ENCODE data around the gene PRKRA.

DNA sequence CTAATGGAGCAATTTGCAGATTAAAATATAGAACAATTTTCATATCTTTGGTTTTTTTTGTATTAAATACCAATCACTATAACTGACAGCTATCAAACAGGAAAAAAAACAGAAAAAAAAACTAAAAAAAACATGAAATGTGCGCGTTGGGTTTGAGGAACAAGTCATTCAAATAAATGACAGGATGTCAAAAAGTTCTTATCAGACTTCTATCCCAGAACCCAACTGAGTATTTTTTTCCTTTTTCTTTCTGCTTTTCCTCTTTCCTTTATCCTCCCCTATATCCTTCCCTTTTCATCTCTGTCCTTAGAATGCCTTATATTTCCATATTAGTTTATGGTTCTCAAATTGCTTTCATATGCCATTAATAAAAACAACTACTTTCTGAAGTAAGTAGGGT is 14.3 kb downstream of the PRKRA start:
- TF ChIP-seq POLR2A (IDR thresholded peaks at IDR 0.05) = no peak
- TF ChIP-seq, protein P1, sequence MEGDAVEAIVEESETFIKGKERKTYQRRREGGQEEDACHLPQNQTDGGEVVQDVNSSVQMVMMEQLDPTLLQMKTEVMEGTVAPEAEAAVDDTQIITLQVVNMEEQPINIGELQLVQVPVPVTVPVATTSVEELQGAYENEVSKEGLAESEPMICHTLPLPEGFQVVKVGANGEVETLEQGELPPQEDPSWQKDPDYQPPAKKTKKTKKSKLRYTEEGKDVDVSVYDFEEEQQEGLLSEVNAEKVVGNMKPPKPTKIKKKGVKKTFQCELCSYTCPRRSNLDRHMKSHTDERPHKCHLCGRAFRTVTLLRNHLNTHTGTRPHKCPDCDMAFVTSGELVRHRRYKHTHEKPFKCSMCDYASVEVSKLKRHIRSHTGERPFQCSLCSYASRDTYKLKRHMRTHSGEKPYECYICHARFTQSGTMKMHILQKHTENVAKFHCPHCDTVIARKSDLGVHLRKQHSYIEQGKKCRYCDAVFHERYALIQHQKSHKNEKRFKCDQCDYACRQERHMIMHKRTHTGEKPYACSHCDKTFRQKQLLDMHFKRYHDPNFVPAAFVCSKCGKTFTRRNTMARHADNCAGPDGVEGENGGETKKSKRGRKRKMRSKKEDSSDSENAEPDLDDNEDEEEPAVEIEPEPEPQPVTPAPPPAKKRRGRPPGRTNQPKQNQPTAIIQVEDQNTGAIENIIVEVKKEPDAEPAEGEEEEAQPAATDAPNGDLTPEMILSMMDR (IDR thresholded peaks at IDR 0.05) = no peak
- no peak for TF ChIP-seq EP300 (IDR thresholded peaks at IDR 0.05; ENCODE audit: low read depth)
- no peak for TF ChIP-seq POLR2AphosphoS5 (IDR thresholded peaks at IDR 0.05)
